Motor neuron (in vitro differentiated cells): ENCODE results near the gene KLHL2. TPM values are rescaled to one million over a fixed set of nuclear protein-coding genes. Genes with fewer than 3 reads are reported as not detected.

Experiments
- ATAC-seq, 8 experiments: fragments of 200-7000 bp; cut with Tn5 transposase; replicated peaks in 6 of 8; 2 replicates each; pipeline ENCODE4 v1.8.0; 2021; ENCODE audit warnings: mild to moderate bottlenecking in 8 of 8, moderate library complexity in 8 of 8
- H3K27ac ChIP-seq, 2 donors: fragments of 250-450 bp; sonication (Bioruptor Pico); 2 replicates each; pipeline ENCODE4 v1.9.0; 2021; ENCODE audit warnings: antibody characterized with exemption in 2 of 2, mild to moderate bottlenecking in 2 of 2, moderate library complexity in 1 of 2
- H3K4me1 ChIP-seq, 2 donors: fragments of 250-450 bp; sonication (Bioruptor Pico); replicated peaks in 1 of 2; 2 replicates each; pipeline ENCODE4 v1.6.1; 2021; ENCODE audit warnings: antibody characterized with exemption in 2 of 2, mild to moderate bottlenecking in 2 of 2, moderate library complexity in 1 of 2
- H3K4me3 ChIP-seq, 5 donors: fragments of 250-450 bp; sonication (Bioruptor Pico); 2 replicates each; pipeline ENCODE4 v1.9.0; 2021; ENCODE audit warnings: antibody characterized with exemption in 5 of 5, mild to moderate bottlenecking in 5 of 5, moderate library complexity in 4 of 5
- WGBS, 10 experiments: fragments of 450-650 bp; shearing (Covaris generic); methylation state at CpG; one replicate each; pipeline ENCODE4 v1.0.0; 2022; 5-methylcytosine and 5-hydroxymethylcytosine counted together
- in situ Hi-C, 9 experiments: fragments of 400-800 bp; cut with MboI; loops; one replicate each; pipeline ENCODE4 v1.15.0; 2021; ENCODE audit warnings: low sequenced_read_pairs in 9 of 9, low pct_unique_long_range_greater_than_20kb in 2 of 9; ENCODE audit not compliant: unreplicated experiment in 9 of 9
- total RNA-seq, 8 experiments: library from RNA; unstranded; fragments of 300-600 nt; gene quantifications; 2 replicates each; pipeline versions ENCODE4 v1.2.3 to v1.2.4, GENCODE V29; 2022

The KLHL2 gene
- total RNA-seq, 8 experiments from 2014 or later = 13.2 to 23.0 (median 17.2) TPM

DNA sequence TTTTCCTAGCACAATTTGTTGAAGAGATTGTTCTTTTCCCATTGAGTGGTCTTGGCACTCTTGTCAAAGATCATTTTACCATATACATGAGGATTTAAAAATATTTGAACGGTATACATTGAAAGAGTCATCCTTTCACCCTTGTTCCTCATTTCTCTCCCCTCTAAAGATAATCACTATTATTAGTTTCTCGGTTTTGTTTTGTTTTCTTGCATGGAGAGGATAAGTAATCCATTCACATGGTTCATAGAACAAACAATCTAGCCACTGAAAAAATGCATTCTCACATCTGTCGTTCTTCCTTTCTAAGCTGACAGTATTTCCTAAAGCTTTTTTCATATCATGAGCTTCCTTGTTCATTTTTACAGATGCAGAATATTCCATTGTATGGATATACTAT lies 80.9 kb downstream of the KLHL2 start:
- Histone ChIP-seq H3K4me1 (no peaks in the 10 kb centered on the region), H3K27ac (no peak overlapping the region), H3K4me3 (no peak overlapping the region)
- no peak for ATAC-seq
- in situ Hi-C loops = no loop called here
- WGBS, 10 experiments = 70 to 100% (median 90%) methylated on average over 1 to 3 of the region's 3 CpGs

DNA sequence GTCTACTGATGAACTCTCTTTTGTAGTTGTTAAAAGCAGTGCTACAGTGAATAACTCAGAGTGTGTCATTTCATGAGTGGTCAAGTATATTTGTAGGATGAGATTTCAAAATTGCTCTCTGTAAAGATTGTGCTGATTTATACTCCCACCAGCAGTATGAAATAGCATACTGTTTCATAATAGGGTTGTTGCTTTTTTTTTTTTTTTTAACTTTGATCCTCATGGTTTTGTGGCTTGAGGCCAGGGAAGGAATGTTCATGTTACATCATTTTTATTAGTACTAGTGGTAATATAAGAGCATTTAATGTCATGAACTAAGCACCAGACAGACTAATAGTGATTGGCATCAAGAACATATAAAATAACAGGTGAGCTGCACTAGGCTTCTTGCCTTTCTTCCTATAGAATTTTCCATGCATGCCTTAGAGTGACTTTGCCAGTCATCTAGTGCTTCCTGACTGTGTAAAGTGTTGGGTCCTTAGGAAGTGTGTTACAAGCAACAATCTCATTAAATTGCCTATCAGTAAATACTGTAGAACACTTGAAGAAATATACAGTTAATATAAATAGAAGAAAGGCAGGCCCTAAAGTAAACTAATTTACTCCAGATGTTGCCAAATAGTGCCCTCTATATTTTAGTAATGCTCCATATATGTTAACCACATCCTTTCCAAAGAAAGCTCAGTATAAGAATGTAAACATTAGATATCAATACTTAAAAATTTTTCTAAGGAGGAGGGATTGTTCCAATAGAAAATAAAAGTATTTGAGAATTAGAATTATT lies 81.5 kb downstream of the KLHL2 start:
- no peak overlapping the region for H3K27ac ChIP-seq
- H3K4me1 ChIP-seq = no peaks in the 10 kb centered on the region
- in situ Hi-C loops = no loop called here
- H3K4me3 ChIP-seq = no peak overlapping the region
- peak in 2 of 8 experiments; percentile 21 to 37 for ATAC-seq

DNA sequence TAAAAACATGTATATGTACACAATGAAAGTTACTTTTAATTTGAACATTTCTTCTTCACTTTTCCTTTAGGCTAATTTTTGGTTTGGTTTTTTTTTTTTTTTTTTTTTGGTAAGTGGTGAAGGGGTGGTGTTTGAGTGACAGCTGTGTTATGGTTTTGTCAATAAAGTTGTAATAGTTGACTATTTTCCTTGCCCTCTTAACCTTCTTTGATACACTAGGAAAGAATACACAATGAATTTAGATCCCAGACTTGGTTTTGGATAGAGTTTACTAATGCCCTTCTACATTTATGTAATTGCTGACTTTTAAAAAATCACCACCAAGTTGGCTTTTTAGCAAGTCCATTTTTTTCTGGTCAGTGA lies 82.0 kb downstream of the KLHL2 start:
- Histone ChIP-seq H3K27ac (no peak overlapping the region), H3K4me3 (no peak overlapping the region), H3K4me1 (no peaks in the 10 kb centered on the region)
- ATAC-seq = no peak
- in situ Hi-C loops = no loop called here

DNA sequence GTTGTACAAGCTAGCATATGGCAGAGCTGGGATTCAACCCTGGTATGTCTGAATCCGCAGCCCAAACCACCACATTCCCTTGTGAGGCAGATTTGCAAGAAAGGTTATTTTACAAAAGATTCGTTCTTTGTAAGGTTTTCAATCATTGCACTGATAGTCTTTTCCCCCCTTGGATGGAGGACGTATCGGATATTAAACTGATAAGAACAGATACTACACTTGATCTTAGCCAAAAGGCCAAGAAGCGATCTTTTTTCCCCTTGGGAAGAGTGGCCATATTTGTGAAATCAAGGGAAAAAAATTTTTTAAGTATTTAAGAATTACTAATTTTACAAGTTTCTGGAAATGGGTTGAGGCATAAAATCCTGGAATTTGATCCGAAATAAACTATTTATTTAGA lies 85.7 kb downstream of the KLHL2 start:
- 88 to 98% (median 93%) methylated on average over 1 to 6 of the region's 6 CpGs; no CpG with 5 or more reads in 1 of the 10 experiments for WGBS, 10 experiments
- no peak for ATAC-seq
- no peak overlapping the region for H3K27ac ChIP-seq
- no peaks in the 10 kb centered on the region for H3K4me1 ChIP-seq
- in situ Hi-C loops = no loop called here
- H3K4me3 ChIP-seq = no peak overlapping the region

DNA sequence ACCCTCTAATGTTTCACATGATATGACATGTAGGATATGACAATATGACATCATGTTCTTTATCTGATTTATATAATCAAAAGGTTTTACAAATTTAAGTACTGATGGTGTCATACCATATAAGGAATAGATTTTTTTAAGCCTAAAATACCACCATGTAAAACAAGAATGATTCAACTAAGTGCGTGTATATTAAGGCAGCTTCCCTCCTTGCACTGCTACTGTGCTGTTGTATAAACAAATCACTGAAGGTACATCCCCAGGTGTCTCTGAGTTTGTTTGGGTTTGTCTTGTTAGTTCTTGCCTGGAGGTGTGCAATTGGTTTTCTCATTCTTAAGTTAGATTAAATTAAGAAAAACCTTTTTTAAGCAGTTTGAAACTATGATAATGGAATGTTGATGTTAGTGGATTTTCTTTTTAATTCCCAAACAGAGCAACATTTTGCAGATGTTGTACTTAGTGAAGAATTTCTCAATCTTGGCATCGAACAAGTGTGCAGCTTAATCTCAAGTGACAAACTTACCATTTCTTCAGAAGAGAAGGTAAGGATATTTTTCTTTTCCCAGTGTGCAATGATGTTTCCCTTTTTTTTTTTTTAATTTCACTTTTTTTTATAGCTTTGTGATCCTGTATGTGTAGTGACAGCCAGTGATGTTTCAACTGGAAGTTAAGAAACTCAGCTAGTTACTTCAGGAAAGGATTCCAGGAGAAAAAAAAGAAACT lies 86.7 kb downstream of the KLHL2 start:
- no peak overlapping the region for H3K27ac ChIP-seq
- H3K4me3 ChIP-seq = no peak overlapping the region
- ATAC-seq = no peak
- in situ Hi-C loops = no loop called here
- 49 to 100% (median 87%) methylated on average over 1 to 2 of the region's 2 CpGs; no CpG with 5 or more reads in 1 of the 10 experiments for WGBS, 10 experiments
- no peaks in the 10 kb centered on the region for H3K4me1 ChIP-seq

DNA sequence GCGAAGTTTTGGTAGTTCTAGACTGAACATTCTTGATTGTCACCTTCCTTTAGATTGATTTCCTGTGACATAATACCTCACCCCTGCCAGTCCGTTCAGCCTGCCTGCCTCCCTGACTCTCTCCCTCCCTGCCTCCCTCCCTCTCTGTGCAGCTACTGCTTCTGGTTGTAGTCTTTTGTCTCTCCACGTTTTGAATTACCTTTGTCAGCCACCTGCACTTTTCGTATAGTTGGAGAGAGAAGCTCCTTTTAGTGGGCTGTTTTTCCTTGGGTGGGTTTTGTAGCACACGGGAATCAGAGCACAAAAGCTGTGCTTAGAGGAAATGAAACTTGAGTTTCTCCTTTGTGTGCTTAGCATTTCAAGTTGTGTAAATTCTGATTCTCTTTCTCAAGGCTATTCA lies 87.5 kb downstream of the KLHL2 start:
- no peak overlapping the region for H3K4me3 ChIP-seq
- peak in 1 of 8 experiments; percentile 38 for ATAC-seq
- H3K27ac ChIP-seq = no peak overlapping the region
- 30 to 100% (median 56%) methylated on average over 1 to 5 of the region's 5 CpGs; no CpG with 5 or more reads in 2 of the 10 experiments for WGBS, 10 experiments
- no peaks in the 10 kb centered on the region for H3K4me1 ChIP-seq
- in situ Hi-C loops = no loop called here

DNA sequence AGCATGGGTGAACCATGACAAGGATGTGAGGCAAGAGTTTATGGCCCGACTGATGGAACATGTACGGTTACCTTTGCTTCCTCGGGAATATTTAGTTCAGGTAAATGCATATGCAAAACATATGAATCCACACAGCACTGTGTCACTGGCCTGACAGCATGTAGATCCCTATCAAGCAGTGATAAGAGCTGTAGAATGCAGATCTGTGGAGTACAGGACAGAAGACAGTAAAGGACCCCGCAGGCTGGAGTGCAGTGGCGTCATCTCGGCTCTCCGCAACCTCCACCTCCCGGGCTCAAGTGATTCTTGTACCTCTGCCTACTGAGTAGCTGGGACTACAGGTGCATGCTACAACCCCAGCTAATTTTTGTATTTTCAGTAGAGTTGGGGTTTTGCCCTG lies 90.3 kb downstream of the KLHL2 start:
- no peak overlapping the region for H3K27ac ChIP-seq
- no peak for ATAC-seq
- 82 to 100% (median 100%) methylated on average over 1 to 4 of the region's 8 CpGs; no CpG with 5 or more reads in 3 of the 10 experiments for WGBS, 10 experiments

DNA sequence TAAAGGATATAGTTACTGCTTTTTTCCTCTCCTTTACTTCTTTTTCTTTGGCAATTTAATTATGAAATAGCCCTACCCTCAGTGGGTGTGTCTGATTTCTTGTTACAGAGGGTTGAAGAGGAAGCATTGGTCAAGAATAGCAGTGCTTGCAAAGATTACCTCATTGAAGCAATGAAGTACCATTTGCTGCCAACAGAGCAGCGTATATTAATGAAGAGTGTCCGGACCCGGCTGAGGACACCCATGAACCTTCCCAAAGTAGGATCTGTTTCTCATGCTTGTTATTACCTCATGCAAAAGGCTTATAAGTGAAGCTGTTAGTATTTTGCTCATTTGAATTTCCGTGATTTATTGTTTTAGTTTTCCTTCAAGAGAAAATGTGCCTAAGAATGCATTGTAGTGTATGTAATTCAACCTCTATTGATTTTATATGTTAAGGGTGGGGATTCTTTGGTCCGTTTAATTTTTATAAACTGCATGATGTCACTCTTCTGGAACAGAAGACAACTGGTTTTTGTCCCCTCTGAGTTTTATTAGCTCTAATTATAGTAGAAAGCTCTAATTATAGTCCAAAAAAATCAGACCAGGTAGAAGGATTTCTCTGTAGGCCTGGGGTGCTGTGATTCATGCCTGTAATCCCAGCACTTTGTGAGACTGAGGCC lies 92.2 kb downstream of the KLHL2 start:
- H3K4me3 ChIP-seq = no peak overlapping the region
- no peaks in the 10 kb centered on the region for H3K4me1 ChIP-seq
- in situ Hi-C loops = no loop called here
- WGBS, 10 experiments = 82 to 100% (median 95%) methylated on average over 1 to 5 of the region's 5 CpGs; no CpG with 5 or more reads in 1 of the 10 experiments
- peak in 2 of 8 experiments; percentile 60 to 70 for ATAC-seq
- no peak overlapping the region for H3K27ac ChIP-seq

More for the DNA sequence above, 90.3 kb downstream of the KLHL2 start:
- Histone ChIP-seq H3K4me1 (no peaks in the 10 kb centered on the region), H3K4me3 (no peak overlapping the region)
- in situ Hi-C loops = no loop called here

DNA sequence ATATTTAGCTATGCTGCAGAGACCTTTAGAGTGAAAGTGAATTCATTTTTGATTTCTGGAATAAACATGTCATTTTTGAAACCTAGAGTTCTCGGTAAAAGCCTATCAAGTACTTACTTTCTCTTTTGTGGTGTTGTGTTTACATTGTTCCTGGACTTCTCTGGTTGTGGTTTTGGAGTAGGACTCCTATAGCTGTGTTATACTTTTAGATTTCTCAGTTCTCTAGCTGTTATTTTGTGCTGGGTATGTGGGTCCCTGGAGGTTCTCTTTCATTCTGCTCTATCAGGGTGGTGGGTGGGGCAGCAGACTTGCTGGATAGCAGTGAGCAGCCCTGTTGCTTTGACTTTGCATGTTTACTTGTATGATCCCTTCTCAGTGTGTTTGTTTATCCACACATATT lies 94.5 kb downstream of the KLHL2 start:
- Histone ChIP-seq H3K27ac (no peak overlapping the region), H3K4me3 (no peak overlapping the region), H3K4me1 (no peaks in the 10 kb centered on the region)
- 11 to 100% (median 90%) methylated on average over 1 of the region's 1 CpG; no CpG with 5 or more reads in 1 of the 10 experiments for WGBS, 10 experiments
- in situ Hi-C loops = no loop called here
- ATAC-seq = peak in 3 of 8 experiments; percentile 52 to 75 (median 57)

DNA sequence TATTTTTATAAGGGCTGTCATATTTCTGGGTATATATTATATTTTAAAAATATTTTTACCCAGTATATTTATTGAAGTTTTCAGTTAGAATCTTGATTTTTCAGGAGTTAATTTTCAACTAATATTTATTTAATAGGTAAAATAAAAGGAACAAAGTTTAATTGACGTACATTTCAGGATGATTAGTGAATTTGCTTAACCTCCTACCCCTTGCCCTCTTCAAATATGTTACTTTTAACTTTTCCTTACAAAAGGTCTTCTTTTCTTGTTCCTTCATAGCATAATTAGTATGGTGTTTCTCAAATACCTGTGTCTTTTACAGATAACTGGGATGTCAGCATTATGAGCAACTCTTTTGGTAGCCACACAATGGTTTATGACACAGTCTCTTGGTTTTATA lies 95.3 kb downstream of the KLHL2 start:
- ATAC-seq = no peak
- 91 to 100% (median 100%) methylated on average over 1 of the region's 1 CpG; no CpG with 5 or more reads in 1 of the 10 experiments for WGBS, 10 experiments
- Histone ChIP-seq H3K4me1 (no peaks in the 10 kb centered on the region), H3K27ac (no peak overlapping the region), H3K4me3 (no peak overlapping the region)
- in situ Hi-C loops = no loop called here

DNA sequence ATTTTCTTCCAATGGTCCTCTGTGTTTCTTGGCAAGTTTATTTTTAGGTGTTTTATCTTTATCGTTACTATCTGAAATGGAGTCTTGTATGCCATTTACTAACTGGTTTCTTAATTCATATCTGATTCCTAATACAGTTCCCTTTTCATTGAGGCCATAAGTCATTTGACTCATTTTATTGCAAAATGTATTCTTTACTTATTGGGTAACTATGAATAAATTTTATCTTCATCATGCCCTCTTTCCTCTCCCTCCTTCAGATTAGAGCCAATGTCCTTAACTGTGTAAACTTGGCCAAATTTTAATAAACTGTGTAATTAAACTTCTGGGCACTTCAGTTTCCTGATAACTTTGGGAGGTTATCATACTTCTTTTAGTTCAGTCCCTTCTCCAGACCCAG lies 100.8 kb downstream of the KLHL2 start:
- no peaks in the 10 kb centered on the region for H3K4me1 ChIP-seq
- ATAC-seq = no peak
- in situ Hi-C loops = no loop called here
- WGBS, 10 experiments = 91 to 100% (median 100%) methylated on average over 1 of the region's 1 CpG; no CpG with 5 or more reads in 1 of the 10 experiments
- H3K27ac ChIP-seq = no peak overlapping the region
- H3K4me3 ChIP-seq = no peak overlapping the region

DNA sequence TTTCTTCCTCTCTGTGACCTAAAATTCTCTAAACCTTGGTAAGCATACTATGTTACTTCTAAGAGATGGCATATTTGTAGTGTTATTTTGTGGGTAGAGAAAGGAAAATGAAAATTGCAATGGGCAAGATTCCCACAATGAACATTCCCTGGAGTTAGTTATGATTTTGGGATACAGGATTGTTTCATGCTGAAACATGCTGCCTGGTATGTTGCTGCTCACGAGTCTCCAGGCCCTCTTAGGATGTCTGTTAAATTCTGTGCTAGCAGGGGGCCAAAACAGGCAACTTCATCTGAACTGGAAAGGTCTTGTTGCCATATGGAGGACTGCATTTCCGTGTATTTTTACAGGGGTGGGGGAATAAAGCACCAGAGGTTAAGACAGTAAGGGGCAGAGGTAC lies 101.2 kb downstream of the KLHL2 start:
- 0 to 90% (median 83%) methylated on average over 1 to 2 of the region's 2 CpGs; no CpG with 5 or more reads in 5 of the 10 experiments for WGBS, 10 experiments
- Histone ChIP-seq H3K27ac (no peak overlapping the region), H3K4me1 (no peaks in the 10 kb centered on the region), H3K4me3 (no peak overlapping the region)
- ATAC-seq = no peak
- in situ Hi-C loops = no loop called here

DNA sequence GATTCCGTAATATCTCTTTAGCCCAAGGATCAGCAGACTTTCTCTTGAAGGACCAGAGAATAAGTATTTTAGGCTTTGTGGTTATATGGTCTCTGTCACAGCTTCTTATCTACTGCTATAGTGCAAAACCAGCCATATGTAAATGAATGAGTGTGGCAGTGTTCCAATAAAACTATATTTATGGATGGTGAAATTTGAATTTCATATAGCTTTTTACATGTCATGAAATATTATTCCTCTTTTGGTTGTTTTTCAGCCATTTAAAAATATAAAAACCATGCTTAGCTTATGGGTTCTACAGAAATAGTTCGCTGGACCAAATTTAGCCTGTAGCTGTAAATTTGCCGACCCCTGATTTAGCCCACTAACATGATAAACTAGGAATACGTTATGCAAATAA lies 102.1 kb downstream of the KLHL2 start:
- no peak for ATAC-seq
- in situ Hi-C loops = no loop called here
- WGBS, 10 experiments = 72 to 100% (median 96%) methylated on average over 1 to 4 of the region's 4 CpGs; no CpG with 5 or more reads in 1 of the 10 experiments
- no peaks in the 10 kb centered on the region for H3K4me1 ChIP-seq
- H3K4me3 ChIP-seq = no peak overlapping the region
- H3K27ac ChIP-seq = no peak overlapping the region
